Esophagus (tissue), 2 donors: ENCODE data around the gene LRRC36. TPM values are rescaled to one million over a fixed set of nuclear protein-coding genes. Genes with fewer than 3 reads are reported as not detected.

Source experiments
- H3K27ac ChIP-seq, 2 donors: one replicate each; pipeline ENCODE4 v1.5.1; 2013; ENCODE audit warnings: low read depth in 2 of 2, mild to moderate bottlenecking in 2 of 2, inconsistent platforms in 1 of 2, low read length in 1 of 2, moderate library complexity in 1 of 2
- H3K27me3 ChIP-seq, 2 donors: one replicate each; pipeline ENCODE4 v1.6.1; 2013; ENCODE audit warnings: low read length in 2 of 2, control low read depth in 1 of 2, mild to moderate bottlenecking in 1 of 2; ENCODE audit not compliant: insufficient read depth in 2 of 2, control insufficient read depth in 1 of 2
- H3K36me3 ChIP-seq, 2 donors: one replicate each; pipeline ENCODE4 v1.6.1; 2013; ENCODE audit warnings: low read length in 1 of 2; ENCODE audit not compliant: control insufficient read depth in 2 of 2, insufficient read depth in 2 of 2
- H3K4me1 ChIP-seq, 2 donors: one replicate each; pipeline ENCODE4 v1.6.1; 2013; ENCODE audit warnings: low read length in 1 of 2; ENCODE audit not compliant: control insufficient read depth in 2 of 2, insufficient read depth in 2 of 2
- H3K4me3 ChIP-seq, 2 donors: one replicate each; pipeline ENCODE4 v1.5.1; 2013; ENCODE audit warnings: low read length in 2 of 2, mild to moderate bottlenecking in 2 of 2, low read depth in 1 of 2, moderate library complexity in 1 of 2
- H3K9me3 ChIP-seq, 2 donors: one replicate each; pipeline ENCODE4 v1.6.1; 2013; ENCODE audit warnings: mild to moderate bottlenecking in 2 of 2, low read depth in 1 of 2, low read length in 1 of 2, moderate library complexity in 1 of 2; ENCODE audit not compliant: control insufficient read depth in 2 of 2, insufficient read depth in 1 of 2
- WGBS, 2 donors: extraction: QIAGEN DNeasy Blood & Tissue Kit; methylation state at CpG; one replicate each; pipeline ENCODE4 v1.1.7; 2013; 5-methylcytosine and 5-hydroxymethylcytosine counted together
- polyA plus RNA-seq, 2 donors: library from polyadenylated mRNA; stranded (reverse); fragments of 200-250 nt; gene quantifications; one replicate each; pipeline ENCODE4 v1.2.3, GENCODE V29; 2013
- donor health status: healthy with polysubstance abuse.
- donor health status: Bipolar disorder and iron deficiency.

The LRRC36 gene
- polyA plus RNA-seq, 2 donors = 0.02 TPM; not detected in 1

DNA sequence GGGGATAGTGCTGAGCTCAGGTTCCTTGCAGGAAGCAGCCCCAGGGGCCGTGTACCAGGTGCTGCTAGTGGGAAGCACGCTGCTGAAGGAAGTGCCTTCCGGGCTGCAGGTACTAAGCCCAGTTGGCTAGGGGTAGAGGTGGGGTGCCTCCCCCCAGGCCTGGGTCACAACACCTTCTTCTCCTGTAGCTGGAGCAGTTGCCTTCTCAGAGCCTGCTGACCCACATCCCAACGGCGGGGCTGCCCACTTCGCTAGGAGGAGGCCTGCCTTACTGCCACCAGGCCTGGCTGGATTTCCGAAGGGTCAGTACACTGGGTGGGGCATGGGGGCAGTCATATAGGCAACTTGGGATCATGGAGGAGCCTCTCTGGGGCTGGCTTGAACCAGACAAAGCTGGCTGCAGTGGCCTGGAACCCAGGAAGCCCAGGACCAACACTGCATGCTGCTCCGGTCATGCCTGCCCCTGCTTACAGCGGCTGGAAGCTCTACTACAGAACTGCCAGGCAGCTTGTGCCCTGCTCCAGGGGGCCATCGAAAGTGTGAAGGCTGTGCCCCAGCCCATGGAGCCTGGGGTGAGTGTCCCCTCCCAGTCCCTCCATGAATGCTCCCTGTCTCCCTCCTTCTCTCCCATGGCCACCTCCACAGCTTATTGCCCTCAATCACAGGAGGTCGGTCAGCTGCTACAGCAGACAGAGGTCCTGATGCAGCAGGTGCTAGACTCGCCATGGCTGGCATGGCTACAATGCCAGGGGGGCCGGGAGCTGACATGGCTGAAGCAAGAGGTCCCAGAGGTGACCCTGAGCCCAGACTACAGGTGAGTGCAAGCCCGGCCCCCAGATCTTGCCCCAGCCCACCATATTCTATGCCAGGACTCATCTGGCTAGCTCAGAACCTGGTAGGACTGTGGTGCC is 44.8 kb upstream of the LRRC36 start:
- Histone ChIP-seq H3K27me3 (no peaks in the 10 kb centered on the region), H3K27ac (no peak overlapping the region), H3K9me3 (no peaks in the 10 kb centered on the region), H3K4me3 (no peak overlapping the region), H3K36me3 (peaks cover 0 to 6% of the 10 kb centered on the region in 2 donors), H3K4me1 (peaks cover 5 to 6% of the 10 kb centered on the region in 2 donors)
- 91 to 93% methylated on average over 14 of the region's 14 CpGs for WGBS, 2 donors

DNA sequence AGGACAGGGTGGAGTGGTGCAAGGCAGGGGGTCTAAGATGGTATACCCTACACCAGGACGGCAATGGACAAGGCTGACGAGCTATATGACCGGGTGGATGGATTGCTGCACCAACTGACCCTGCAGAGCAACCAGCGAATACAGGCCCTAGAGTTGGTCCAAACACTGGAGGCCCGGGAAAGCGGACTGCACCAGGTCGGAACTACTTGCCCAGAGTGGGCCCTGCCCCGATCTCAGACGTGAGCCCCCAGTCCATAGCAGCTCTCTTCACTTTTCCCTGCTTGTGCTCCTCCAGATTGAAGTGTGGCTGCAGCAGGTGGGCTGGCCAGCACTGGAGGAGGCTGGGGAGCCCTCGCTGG is 44.2 kb upstream of the LRRC36 start:
- no peak overlapping the region for H3K27ac ChIP-seq
- H3K36me3 ChIP-seq = peaks cover 0 to 4% of the 10 kb centered on the region in 2 donors
- H3K4me3 ChIP-seq = no peak overlapping the region
- peaks cover 2 to 6% of the 10 kb centered on the region in 2 donors for H3K4me1 ChIP-seq
- H3K9me3 ChIP-seq = no peaks in the 10 kb centered on the region
- WGBS, 2 donors = 96 to 98% methylated on average over 10 of the region's 10 CpGs
- H3K27me3 ChIP-seq = no peaks in the 10 kb centered on the region

- 92 to 97% methylated on average over 7 of the region's 7 CpGs for WGBS, 2 donors
- H3K4me1 ChIP-seq = peaks cover 0 to 6% of the 10 kb centered on the region in 2 donors
- no peaks in the 10 kb centered on the region for H3K27me3 ChIP-seq
Observed at GRCh38 chr16:67283039-67283825, 43.4 kb upstream of the LRRC36 start.

DNA sequence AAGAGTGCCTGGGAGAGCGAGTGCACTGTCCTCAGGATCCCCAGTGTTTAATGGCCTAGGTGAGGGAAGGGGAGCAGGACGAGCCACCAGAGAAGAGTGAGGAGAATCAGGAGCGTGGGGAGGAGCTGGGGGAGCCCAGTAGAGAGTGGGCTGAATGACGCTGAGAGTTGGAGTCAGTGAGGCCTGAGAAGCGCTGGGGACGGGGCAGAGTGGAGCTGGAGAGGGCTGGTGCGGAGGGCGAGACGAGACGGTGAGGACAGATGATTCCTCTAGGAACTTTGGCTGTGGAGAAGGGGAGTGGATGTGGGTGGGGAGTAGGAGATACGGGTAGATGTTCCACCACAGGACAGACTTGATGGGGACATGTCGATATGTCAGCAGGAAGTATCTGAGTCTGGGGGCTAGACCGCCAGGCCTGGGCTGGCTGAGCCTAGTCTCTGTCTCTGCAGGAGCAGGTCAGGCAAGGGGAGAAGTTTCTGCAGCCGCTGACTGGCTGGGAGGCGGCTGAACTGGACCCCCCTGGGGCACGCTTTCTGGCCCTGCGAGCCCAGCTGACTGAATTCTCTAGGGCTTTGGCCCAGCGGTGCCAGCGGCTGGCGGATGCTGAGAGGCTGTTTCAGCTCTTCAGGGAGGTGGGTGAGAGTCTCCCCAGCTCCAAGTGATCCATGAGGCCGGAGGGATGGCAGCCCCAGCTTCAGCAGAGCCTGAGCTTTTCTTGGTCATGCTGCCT is 42.6 kb upstream of the LRRC36 start:
- no peaks in the 10 kb centered on the region for H3K9me3 ChIP-seq
- H3K36me3 ChIP-seq = peaks cover 0 to 6% of the 10 kb centered on the region in 2 donors
- H3K27me3 ChIP-seq = no peaks in the 10 kb centered on the region
- H3K27ac ChIP-seq = no peak overlapping the region
- 88 to 91% methylated on average over 21 of the region's 21 CpGs for WGBS, 2 donors
- no peak overlapping the region for H3K4me3 ChIP-seq
- H3K4me1 ChIP-seq = peaks cover 0 to 2% of the 10 kb centered on the region in 2 donors

More at GRCh38 chr16:67283039-67283825, 43.4 kb upstream of the LRRC36 start:
- no peak overlapping the region for H3K4me3 ChIP-seq
- peaks cover 0 to 3% of the 10 kb centered on the region in 2 donors for H3K36me3 ChIP-seq
- no peaks in the 10 kb centered on the region for H3K9me3 ChIP-seq
- no peak overlapping the region for H3K27ac ChIP-seq

- no peak overlapping the region for H3K27ac ChIP-seq
Observed at GRCh38 chr16:67284699-67285646, 41.6 kb upstream of the LRRC36 start.

GRCh38 chr16:67286441-67287235 is 40.0 kb upstream of the LRRC36 start:
- Histone ChIP-seq H3K4me3 (no peak overlapping the region), H3K27ac (no peak overlapping the region), H3K27me3 (no peaks in the 10 kb centered on the region), H3K36me3 (peaks cover 0 to 6% of the 10 kb centered on the region in 2 donors), H3K9me3 (no peaks in the 10 kb centered on the region), H3K4me1 (peaks cover 0 to 3% of the 10 kb centered on the region in 2 donors)
- WGBS, 2 donors = 90 to 93% methylated on average over 28 of the region's 28 CpGs

More at GRCh38 chr16:67284699-67285646, 41.6 kb upstream of the LRRC36 start:
- Histone ChIP-seq H3K27me3 (no peaks in the 10 kb centered on the region), H3K9me3 (no peaks in the 10 kb centered on the region), H3K4me3 (no peak overlapping the region), H3K36me3 (peaks cover 0 to 6% of the 10 kb centered on the region in 2 donors), H3K4me1 (no peaks in the 10 kb centered on the region)
- 68 to 72% methylated on average over 34 of the region's 34 CpGs for WGBS, 2 donors

DNA sequence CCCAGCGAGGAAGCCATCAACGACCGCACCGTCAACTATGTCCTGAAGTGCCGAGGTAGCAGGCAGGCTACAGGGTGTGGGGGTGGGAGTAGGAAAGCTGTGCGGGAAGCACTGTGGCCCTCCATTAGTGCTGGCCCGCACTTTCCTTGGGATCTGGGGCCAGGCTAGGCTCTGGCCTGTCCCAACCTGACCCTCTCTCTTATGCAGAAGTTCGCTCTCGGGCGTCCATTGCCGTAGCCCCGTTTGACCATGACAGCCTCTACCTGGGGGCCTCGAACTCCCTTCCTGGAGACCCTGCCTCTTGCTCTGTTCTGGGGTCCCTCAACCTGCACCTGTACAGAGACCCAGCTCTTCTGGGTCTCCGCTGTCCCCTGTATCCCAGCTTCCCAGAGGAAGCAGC is 38.7 kb upstream of the LRRC36 start:
- Histone ChIP-seq H3K27ac (no peak overlapping the region), H3K27me3 (no peaks in the 10 kb centered on the region), H3K9me3 (no peaks in the 10 kb centered on the region), H3K4me1 (peaks cover 0 to 3% of the 10 kb centered on the region in 2 donors), H3K4me3 (no peak overlapping the region), H3K36me3 (peaks cover 0 to 3% of the 10 kb centered on the region in 2 donors)
- 94 to 97% methylated on average over 14 of the region's 14 CpGs for WGBS, 2 donors

- Histone ChIP-seq H3K36me3 (peaks cover 0 to 3% of the 10 kb centered on the region in 2 donors), H3K27me3 (no peaks in the 10 kb centered on the region)
- WGBS, 2 donors = 82 to 91% methylated on average over 7 of the region's 7 CpGs
Observed at GRCh38 chr16:67291461-67291860, 35.2 kb upstream of the LRRC36 start.

More at GRCh38 chr16:67291461-67291860, 35.2 kb upstream of the LRRC36 start:
- Histone ChIP-seq H3K9me3 (no peaks in the 10 kb centered on the region), H3K4me3 (no peak overlapping the region), H3K27ac (no peak overlapping the region), H3K4me1 (peaks cover 0 to 3% of the 10 kb centered on the region in 2 donors)
